GM21423 (cell line): ENCODE results near the gene ARL15.

Source experiments
- ATAC-seq: cut with Tn5 transposase; IDR thresholded peaks from one replicate; pipeline ENCODE4 v1.9.1; 2021; ENCODE audit warnings: mild to moderate bottlenecking, moderate library complexity; ENCODE audit not compliant: unreplicated experiment

The ARL15 gene

DNA sequence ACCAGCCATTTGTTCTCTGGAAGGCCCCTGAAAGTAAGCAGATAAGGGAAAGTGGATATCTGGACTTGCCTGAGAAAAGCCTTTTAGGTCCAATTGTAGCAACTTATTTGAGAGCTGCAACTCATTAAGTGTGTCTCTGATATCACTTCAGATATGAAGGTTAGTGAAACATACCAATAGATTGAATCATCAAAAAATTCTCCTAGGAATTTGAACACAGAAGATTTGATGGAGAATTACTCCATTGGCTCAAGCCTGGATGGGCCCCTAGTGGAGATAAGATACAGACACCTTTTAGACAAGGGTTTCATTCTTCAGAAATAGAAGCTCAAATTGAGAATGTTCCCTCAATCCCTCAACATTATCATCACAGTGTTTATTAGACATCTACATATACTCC is 393.3 kb downstream of the ARL15 start:
- ATAC-seq = no peak

- no peak for ATAC-seq
Observed at GRCh38 chr5:53915120-53915519, 395.3 kb downstream of the ARL15 start.

DNA sequence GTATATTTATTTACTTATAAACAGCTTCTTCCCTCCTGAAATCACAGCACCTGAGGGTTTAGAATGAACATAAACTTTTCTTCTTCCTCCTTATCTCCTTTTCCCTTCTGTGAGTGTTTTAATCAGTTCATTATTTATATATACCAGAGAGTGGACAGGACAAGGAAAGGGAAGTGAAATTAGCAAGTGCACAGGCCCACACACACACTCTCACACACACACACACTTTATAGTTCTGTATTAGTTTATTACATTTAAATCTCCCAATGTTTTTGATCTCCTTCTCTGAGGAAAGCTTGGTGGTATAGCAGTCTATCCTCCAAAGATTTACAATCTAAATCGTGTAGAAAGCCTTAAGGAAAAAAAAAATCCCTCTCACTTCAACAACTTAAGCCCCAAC is 396.4 kb downstream of the ARL15 start:
- no peak for ATAC-seq

DNA sequence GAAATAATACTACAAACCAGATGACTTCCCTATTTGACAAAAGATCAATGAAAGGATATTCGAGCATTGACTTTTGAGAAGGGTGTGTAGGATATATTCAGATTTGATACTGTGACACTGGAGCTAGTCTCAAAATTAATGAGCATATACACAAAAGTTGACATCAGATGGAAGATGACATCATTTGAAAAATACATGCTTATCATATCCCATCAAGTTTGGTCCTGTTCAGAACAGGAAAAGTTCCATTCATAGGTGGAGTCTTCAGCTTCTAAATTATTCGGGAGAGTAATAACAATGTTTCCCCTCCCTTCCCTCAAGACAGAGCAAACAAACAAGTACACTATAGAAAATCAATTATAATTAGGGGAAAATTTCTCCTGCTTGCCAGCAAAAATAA is 401.6 kb downstream of the ARL15 start:
- ATAC-seq = no peak

GRCh38 chr5:53907827-53908226 is 402.5 kb downstream of the ARL15 start:
- no peak for ATAC-seq

DNA sequence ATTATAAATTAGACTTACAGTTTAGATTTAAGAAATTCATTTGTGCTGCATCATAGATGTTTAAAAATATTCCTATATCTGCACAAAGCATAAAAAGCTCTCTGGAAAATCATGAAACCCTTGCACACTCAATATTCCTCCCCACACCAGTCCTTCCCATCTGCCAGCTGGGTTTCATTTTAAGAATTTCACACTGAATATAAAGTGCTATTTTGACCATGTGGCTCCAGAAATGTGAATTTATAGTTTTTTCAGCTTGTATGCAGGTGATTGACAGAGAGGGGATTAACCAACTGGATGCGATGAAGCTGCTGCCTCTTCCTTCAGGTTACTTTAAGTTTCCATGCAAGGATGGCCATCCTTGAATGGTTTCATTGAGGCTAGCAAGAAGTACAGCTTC is 403.6 kb downstream of the ARL15 start:
- ATAC-seq = no peak

GRCh38 chr5:53902296-53902907 is 408.0 kb downstream of the ARL15 start:
- ATAC-seq = no peak

DNA sequence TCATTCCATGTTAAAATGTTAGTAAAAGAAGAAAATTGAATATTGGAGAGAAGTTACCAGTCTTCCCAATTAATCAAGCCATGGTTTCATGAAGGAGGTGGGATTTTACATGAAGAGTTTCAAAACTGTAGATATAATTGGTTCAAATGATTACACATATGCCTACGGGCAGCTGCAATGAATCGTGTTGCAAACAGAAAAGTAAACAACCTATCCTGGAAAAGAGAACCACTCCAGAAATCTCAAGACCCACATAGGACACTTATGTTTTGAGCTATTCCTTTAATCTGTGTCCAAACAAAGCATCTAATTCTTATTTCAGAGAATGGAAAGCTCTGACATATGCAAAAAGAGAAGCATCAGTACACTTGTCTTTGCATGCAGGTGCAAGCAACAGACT is 409.7 kb downstream of the ARL15 start:
- no peak for ATAC-seq

GRCh38 chr5:53895091-53895683 is 415.2 kb downstream of the ARL15 start:
- ATAC-seq = no peak

GRCh38 chr5:53893626-53894025 is 416.7 kb downstream of the ARL15 start:
- ATAC-seq = no peak

DNA sequence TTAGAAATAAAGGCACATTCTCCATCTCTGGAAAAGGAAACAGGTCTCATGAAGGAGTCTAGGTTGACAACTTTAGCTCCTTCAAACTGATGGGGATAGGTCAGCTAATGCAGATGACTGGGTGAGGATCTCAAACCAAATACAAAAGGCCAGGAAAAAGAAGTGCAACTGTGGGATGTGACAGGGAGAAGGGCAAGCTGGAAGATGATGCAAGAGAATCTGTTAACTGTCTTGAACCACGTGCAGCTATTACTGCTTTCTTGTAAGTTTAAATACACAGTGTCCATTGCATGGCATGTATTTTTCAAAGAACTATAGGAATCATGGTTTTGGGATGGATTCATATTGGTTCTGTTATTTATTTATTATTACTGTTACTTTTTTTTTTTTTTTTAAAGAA is 418.1 kb downstream of the ARL15 start:
- ATAC-seq = no peak

DNA sequence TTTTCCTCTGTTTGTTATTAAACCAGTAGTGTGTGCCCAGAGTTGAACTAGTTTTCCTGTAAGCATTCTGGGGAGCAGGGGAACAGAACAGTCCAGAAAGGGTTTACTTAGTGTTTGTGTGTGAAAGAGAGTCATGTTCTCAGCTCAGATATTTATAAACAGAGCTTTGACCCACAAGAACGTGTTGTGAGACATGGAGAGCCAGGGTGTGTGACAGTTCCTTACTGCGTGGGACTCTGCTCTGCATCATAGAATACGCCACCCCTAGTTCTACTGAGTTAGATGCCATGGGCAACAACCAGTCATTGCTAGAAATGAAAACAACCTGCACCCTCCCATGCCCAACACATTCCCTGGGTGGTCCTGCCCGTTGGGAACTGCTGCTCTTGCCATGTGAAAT is 419.2 kb downstream of the ARL15 start:
- no peak for ATAC-seq

GRCh38 chr5:53890490-53890889 is 419.9 kb downstream of the ARL15 start:
- no peak for ATAC-seq

DNA sequence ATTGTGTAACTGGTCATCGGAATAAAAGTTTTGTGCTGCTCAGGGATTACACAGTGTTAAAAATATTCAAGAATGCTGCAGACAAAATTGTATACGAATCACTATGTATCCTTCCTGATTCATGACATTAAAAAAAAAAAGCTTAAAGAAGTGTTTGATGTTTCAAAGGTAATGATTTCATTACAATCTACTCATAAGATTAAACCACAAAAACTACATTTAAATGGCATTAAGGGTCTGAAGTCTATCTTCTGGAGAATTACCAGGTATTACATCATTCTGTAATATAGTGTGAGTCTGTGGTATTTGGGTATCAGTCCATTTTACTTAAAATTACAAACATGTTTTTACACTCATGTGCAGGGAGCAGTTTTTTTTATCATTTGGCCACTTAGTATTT is 425.5 kb downstream of the ARL15 start:
- no peak for ATAC-seq

DNA sequence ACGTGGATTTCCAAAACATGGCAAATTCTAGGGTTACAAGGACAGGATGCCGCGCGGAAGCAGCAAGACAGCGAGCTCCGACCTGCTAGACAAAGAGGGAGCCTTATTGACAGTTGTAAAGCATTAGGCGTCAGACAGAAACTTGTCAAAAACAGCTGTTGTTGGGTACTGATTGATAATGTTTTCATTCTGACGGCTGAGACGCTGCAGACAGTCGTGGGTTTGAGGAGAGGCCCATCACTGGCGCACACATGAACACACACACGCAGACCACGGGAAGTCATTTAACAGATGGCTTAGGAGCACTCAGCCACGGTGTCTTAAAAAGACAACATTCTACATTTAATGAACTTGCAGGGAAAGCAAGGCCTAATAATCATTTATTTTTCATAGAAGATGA is 426.0 kb downstream of the ARL15 start:
- ATAC-seq = no peak

- no peak for ATAC-seq
Observed at GRCh38 chr5:53882676-53883031, 427.7 kb downstream of the ARL15 start.

- ATAC-seq = no peak
Observed at GRCh38 chr5:53882006-53882675, 428.2 kb downstream of the ARL15 start.

DNA sequence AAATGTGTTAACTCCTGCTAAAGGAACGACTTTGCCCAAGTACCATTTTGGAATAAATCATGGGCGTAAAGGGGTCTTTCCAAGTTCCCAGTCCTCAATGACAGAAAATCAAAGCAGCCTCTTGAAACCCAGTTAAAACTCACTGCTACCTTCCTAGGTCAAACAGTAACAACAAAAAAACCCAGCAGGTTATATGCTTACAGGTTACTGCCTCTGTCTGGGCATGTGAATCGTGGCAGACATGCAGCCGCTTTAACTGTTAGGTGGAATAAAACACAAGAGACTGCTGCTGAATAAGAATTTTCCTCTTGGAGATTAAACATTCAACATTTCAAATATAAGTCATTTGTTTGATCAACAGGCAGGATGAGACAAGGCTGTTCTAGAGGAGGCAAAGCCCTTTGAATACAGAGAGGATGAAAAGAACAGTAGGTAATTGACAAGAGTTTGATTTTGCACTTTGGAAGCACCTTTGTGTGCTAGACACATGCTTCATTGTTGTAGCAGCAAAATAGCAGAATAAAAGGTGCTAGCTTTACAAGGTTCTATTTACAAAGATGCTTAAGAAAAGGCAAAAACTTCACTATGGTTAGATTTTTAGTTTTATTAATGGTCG is 430.6 kb downstream of the ARL15 start:
- ATAC-seq = no peak

- ATAC-seq = no peak
Observed at GRCh38 chr5:53878015-53878414, 432.4 kb downstream of the ARL15 start.

GRCh38 chr5:53877243-53877642 is 433.1 kb downstream of the ARL15 start:
- no peak for ATAC-seq

DNA sequence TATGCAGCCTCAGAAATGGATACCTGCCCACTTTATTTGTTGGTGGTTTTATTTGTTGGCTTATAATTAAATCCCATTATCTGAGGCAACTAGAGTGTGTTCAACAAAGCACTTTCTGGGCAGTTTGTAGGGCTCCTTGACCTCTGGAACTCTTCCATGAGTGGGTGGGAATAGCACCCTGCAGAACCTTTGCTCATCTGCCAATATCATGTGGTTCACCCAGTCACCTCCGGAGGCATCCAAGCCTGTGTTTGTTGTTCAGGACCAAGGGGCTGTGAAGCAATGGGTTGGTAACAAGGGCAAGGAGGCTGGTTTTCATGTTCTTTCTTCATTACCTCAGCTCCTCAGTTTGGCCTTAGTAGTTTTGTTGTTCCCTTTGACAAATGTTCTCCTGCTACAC is 436.0 kb downstream of the ARL15 start:
- ATAC-seq = no peak

DNA sequence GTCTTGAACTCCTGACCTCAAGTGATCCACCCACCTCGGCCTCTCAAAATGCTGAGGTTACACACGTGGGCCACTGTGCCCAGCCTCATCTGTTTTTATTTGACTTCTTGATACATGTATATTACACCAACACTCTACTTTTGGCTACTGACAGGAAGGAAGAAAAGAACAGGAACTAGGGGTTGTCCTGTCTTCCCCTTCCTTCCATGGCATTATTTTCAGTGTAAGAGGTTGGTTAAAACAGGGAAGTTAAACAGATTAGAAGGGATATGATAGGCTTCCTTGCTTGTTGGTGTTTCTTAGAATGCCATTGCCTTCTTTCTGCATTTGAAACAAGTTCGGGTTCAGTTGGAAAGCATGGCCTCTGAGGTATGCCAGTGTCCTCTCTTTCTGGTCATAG is 437.1 kb downstream of the ARL15 start:
- no peak for ATAC-seq
